H9 (cell line): ENCODE results near the gene MICU1. TPM values are rescaled to one million over a fixed set of nuclear protein-coding genes. Genes with fewer than 3 reads are reported as not detected.
A peak's percentile ranks its signal among the peaks of the same experiment; 100 is the strongest.

Experiments
- DNase-seq: peaks from one replicate; pipeline ENCODE4 v3.0.0-alpha.2; 2017
- H2AFZ ChIP-seq: one replicate; pipeline ENCODE4 v1.6.1; 2013; ENCODE audit warnings: mild to moderate bottlenecking, low read length, control low read depth, moderate library complexity
- H2AK5ac ChIP-seq: 2 replicates; pipeline ENCODE4 v1.6.1; 2013; ENCODE audit warnings: low read length, control low read depth, mixed read lengths; ENCODE audit not compliant: insufficient read length
- H2BK120ac ChIP-seq: one replicate; pipeline ENCODE4 v1.6.1; 2013; ENCODE audit warnings: low read depth, mild to moderate bottlenecking, low read length, control low read depth, inconsistent platforms; ENCODE audit not compliant: poor library complexity, severe bottlenecking
- H2BK12ac ChIP-seq: 2 replicates; pipeline ENCODE4 v1.6.1; 2013; ENCODE audit warnings: low read length, control low read depth, mixed read lengths, low read depth; ENCODE audit not compliant: insufficient read length
- H2BK15ac ChIP-seq: 2 replicates; pipeline ENCODE4 v1.6.1; 2013; ENCODE audit warnings: low read depth, low read length, control low read depth
- H2BK20ac ChIP-seq: one replicate; pipeline ENCODE4 v1.6.1; 2013; ENCODE audit warnings: low read depth, mild to moderate bottlenecking, low read length, control low read depth, inconsistent platforms; ENCODE audit not compliant: poor library complexity, severe bottlenecking
- H2BK5ac ChIP-seq: 2 replicates; pipeline ENCODE4 v1.6.1; 2013; ENCODE audit warnings: low read length, control low read depth, mixed read lengths; ENCODE audit not compliant: insufficient read length
- H3K14ac ChIP-seq: 2 replicates; pipeline ENCODE4 v1.6.1; 2013; ENCODE audit warnings: low read length, control low read depth; ENCODE audit not compliant: insufficient read depth
- H3K18ac ChIP-seq: 2 replicates; pipeline ENCODE4 v1.6.1; 2013; ENCODE audit warnings: low read depth, mild to moderate bottlenecking, mixed read lengths, low read length, control low read depth; ENCODE audit not compliant: insufficient read length
- H3K23ac ChIP-seq: 2 replicates; pipeline ENCODE4 v1.6.1; 2013; ENCODE audit warnings: low read length, control low read depth, mixed read lengths, low read depth; ENCODE audit not compliant: insufficient read length
- H3K23me2 ChIP-seq: 2 replicates; pipeline ENCODE4 v1.6.1; 2013; ENCODE audit warnings: low read depth, mild to moderate bottlenecking, mixed read lengths, low read length, control low read depth; ENCODE audit not compliant: insufficient read length, poor library complexity, severe bottlenecking
- H3K27ac ChIP-seq: 2 replicates; pipeline ENCODE4 v1.5.1; 2013; ENCODE audit warnings: low read length, control low read depth, mixed read lengths, low read depth; ENCODE audit not compliant: insufficient read length
- H3K27me3 ChIP-seq: 2 replicates; pipeline ENCODE4 v1.6.1; 2013; ENCODE audit warnings: low read length, control low read depth, inconsistent platforms; ENCODE audit not compliant: insufficient read depth
- H3K4ac ChIP-seq: 2 replicates; pipeline ENCODE4 v1.6.1; 2013; ENCODE audit warnings: low read depth, mild to moderate bottlenecking, control low read depth, inconsistent platforms, low read length, moderate library complexity
- H3K4me1 ChIP-seq: 2 replicates; pipeline ENCODE4 v1.6.1; 2013; ENCODE audit warnings: low read length, control low read depth, inconsistent platforms; ENCODE audit not compliant: insufficient read depth
- H3K4me2 ChIP-seq: 2 replicates; pipeline ENCODE4 v1.6.1; 2013; ENCODE audit warnings: low read length, control low read depth, mixed read lengths; ENCODE audit not compliant: insufficient read length, insufficient read depth
- H3K56ac ChIP-seq: 2 replicates; pipeline ENCODE4 v1.6.1; 2013; ENCODE audit warnings: low read depth, mild to moderate bottlenecking, mixed read lengths, low read length, control low read depth; ENCODE audit not compliant: insufficient read length
- H3K79me1 ChIP-seq: 2 replicates; pipeline ENCODE4 v1.6.1; 2013; ENCODE audit warnings: low read depth, mild to moderate bottlenecking, moderate library complexity, low read length, control low read depth, inconsistent platforms; ENCODE audit not compliant: insufficient read depth, poor library complexity, severe bottlenecking
- H3K79me2 ChIP-seq: 2 replicates; pipeline ENCODE4 v1.6.1; 2013; ENCODE audit warnings: low read length, control low read depth, inconsistent platforms; ENCODE audit not compliant: insufficient read depth
- H3K9ac ChIP-seq: 2 replicates; pipeline ENCODE4 v1.6.1; 2013; ENCODE audit warnings: low read length, control low read depth, mixed read lengths; ENCODE audit not compliant: insufficient read length; ENCODE audit errors: extremely low read depth
- H3K9me3 ChIP-seq: one replicate; pipeline ENCODE4 v1.6.1; 2013; ENCODE audit warnings: low read depth, low read length, inconsistent platforms; ENCODE audit not compliant: control insufficient read depth
- H3T11ph ChIP-seq: one replicate; pipeline ENCODE4 v1.6.1; 2013; ENCODE audit warnings: mild to moderate bottlenecking, low read length, control low read depth, inconsistent platforms
- H4K20me1 ChIP-seq: one replicate; pipeline ENCODE4 v1.6.1; 2013; ENCODE audit not compliant: control insufficient read depth, insufficient read length, insufficient read depth
- H4K5ac ChIP-seq: 2 replicates; pipeline ENCODE4 v1.6.1; 2013; ENCODE audit warnings: low read depth, mild to moderate bottlenecking, mixed read lengths, low read length, control low read depth; ENCODE audit not compliant: insufficient read length
- H4K8ac ChIP-seq: replicated peaks from 2 replicates; pipeline ENCODE4 v1.6.1; 2013; ENCODE audit warnings: low read length, control low read depth, mixed read lengths, low read depth; ENCODE audit not compliant: insufficient read length
- H4K91ac ChIP-seq: 2 replicates; pipeline ENCODE4 v1.6.1; 2013; ENCODE audit warnings: low read depth, mild to moderate bottlenecking, moderate library complexity, mixed read lengths, low read length, control low read depth; ENCODE audit not compliant: insufficient read length
- H3K27ac Mint-ChIP-seq, 3 experiments: 2 replicates in 2 of 3; 3 replicates in 1 of 3; pipeline ENCODE4 v1.8.0; 2020 to 2021; ENCODE audit warnings: mixed read lengths in 3 of 3, mild to moderate bottlenecking in 1 of 3, moderate library complexity in 1 of 3
- H3K27me3 Mint-ChIP-seq: 2 replicates; pipeline ENCODE4 v1.8.0; 2021; ENCODE audit warnings: low read depth, mild to moderate bottlenecking, moderate library complexity, mixed read lengths
- H3K36me3 Mint-ChIP-seq, 3 experiments: 2 replicates in 2 of 3; 3 replicates in 1 of 3; pipeline ENCODE4 v1.8.0; 2020 to 2021; ENCODE audit warnings: low read depth in 3 of 3, mixed read lengths in 3 of 3; ENCODE audit not compliant: insufficient read depth in 1 of 3
- H3K4me1 Mint-ChIP-seq, 2 experiments: 2 replicates each; pipeline ENCODE4 v1.8.0; 2020; ENCODE audit warnings: mixed read lengths in 2 of 2
- H3K4me3 Mint-ChIP-seq, 2 experiments: 2 replicates in 1 of 2; 3 replicates in 1 of 2; pipeline ENCODE4 v1.8.0; 2020 to 2021; ENCODE audit warnings: mild to moderate bottlenecking in 2 of 2, mixed read lengths in 2 of 2, moderate library complexity in 1 of 2
- H3K9me3 Mint-ChIP-seq, 2 experiments: 2 replicates in 1 of 2; 3 replicates in 1 of 2; pipeline ENCODE4 v1.8.0; 2020; ENCODE audit warnings: mild to moderate bottlenecking in 2 of 2, mixed read lengths in 2 of 2, moderate library complexity in 1 of 2
- CTCF ChIP-seq: fragments of 200-600 bp; sonication (generic); conservative IDR thresholded peaks from 3 replicates; pipeline ENCODE4 v1.8.0; 2021; ENCODE audit warnings: antibody characterized with exemption, mild to moderate bottlenecking
- WGBS: extraction: QIAGEN DNeasy Blood & Tissue Kit; methylation state at CpG from one replicate; pipeline ENCODE4 v1.1.7; 2013; ENCODE audit warnings: missing lambda C conversion rate, low lambda C conversion rate, mixed read lengths; ENCODE audit not compliant: insufficient read length; ENCODE audit errors: extremely low coverage; 5-methylcytosine and 5-hydroxymethylcytosine counted together
- total RNA-seq: library from RNA; stranded (reverse); gene quantifications from 2 replicates; pipeline ENCODE4 v1.2.1, GENCODE V29; 2021

MICU1 gene
- total RNA-seq, 1 experiment from 2014 or later, result 33.2 TPM

- Mint-ChIP-seq H3K36me3 (peaks cover 20 to 49% (median 43%) of the 10 kb centered on the region in 3 experiments), H3K27me3 (no peaks in the 10 kb centered on the region), H3K4me1 (peaks cover 31 to 34% of the 10 kb centered on the region in 2 experiments), H3K4me3 (no peak overlapping the region), H3K9me3 (peaks cover 12 to 22% of the 10 kb centered on the region in 2 experiments), H3K27ac (peak overlapping the region in 1 of 3 experiments; percentile 62; a peak in 4 of 7 replicates)
- no peak overlapping the region for H4K91ac ChIP-seq
- H3K27me3 ChIP-seq, result no peaks in the 10 kb centered on the region
- H4K8ac ChIP-seq, result no peak overlapping the region
- H2BK20ac ChIP-seq, result no peak overlapping the region
- H3K9me3 ChIP-seq, result peaks cover 12% of the 10 kb centered on the region
- no peak overlapping the region for H2BK120ac ChIP-seq
- no peak overlapping the region for H3K9ac ChIP-seq
- no peaks in the 10 kb centered on the region for H4K20me1 ChIP-seq
- no peak for TF ChIP-seq CTCF
- H3K14ac ChIP-seq, result no peak overlapping the region
- no peaks in the 10 kb centered on the region; the same call in 1 of the 2 replicates for H3K4me1 ChIP-seq
- H4K5ac ChIP-seq, result no peak overlapping the region
- H3T11ph ChIP-seq, result no peak overlapping the region
- no peaks in the 10 kb centered on the region for H3K23me2 ChIP-seq
- H3K27ac ChIP-seq, result no peak overlapping the region
- no peak for DNase-seq
- H3K56ac ChIP-seq, result no peak overlapping the region
- no peak overlapping the region for H3K4me2 ChIP-seq
- H2BK12ac ChIP-seq, result no peak overlapping the region
- H3K4ac ChIP-seq, result no peak overlapping the region
- H3K79me2 ChIP-seq, result no peaks in the 10 kb centered on the region
- H2BK15ac ChIP-seq, result no peak overlapping the region
- no peak overlapping the region for H2BK5ac ChIP-seq
- no peak overlapping the region for H3K18ac ChIP-seq
- no peak overlapping the region for H2AFZ ChIP-seq
- H2AK5ac ChIP-seq, result no peak overlapping the region
- H3K23ac ChIP-seq, result no peak overlapping the region
- no peaks in the 10 kb centered on the region for H3K79me1 ChIP-seq
- WGBS, result no CpG with 5 or more reads among the region's 1 CpG
Observed at GRCh38 chr10:72417971-72418370, 207.9 kb downstream of the MICU1 start.
